Stimulated activated naive CD4-positive, alpha-beta T cell treated with Interleukin-2 at 50 U/mL for 16 hours (primary cell): Measurements from ENCODE around the gene FTSJ3.
"Not testable (repeated sequence)": the region's sequence is repeated elsewhere in the genome, so short reads cannot be mapped to it uniquely, and the experiment has no call there.

Experiments
- DNase-seq: peaks from one replicate; lab custom pipeline; 2025; lab: John Stamatoyannopoulos, UW

FTSJ3 gene

GRCh38 chr17:63826468-63827001 lies 928 bp downstream of the FTSJ3 start:
- DNase-seq: no peak

- no peak for DNase-seq
These were observed 3.1 kb downstream of the FTSJ3 start for GRCh38 chr17:63824362-63824761.

- no peak for DNase-seq
These were observed 3.7 kb downstream of the FTSJ3 start for GRCh38 chr17:63823659-63824331.

- DNase-seq: no peak
These were observed 4.9 kb downstream of the FTSJ3 start for GRCh38 chr17:63822537-63822936.

- no peak for DNase-seq
These were observed 5.7 kb downstream of the FTSJ3 start for GRCh38 chr17:63821804-63822203.

- DNase-seq: no peak
These were observed 6.4 kb downstream of the FTSJ3 start for GRCh38 chr17:63820963-63821561.

GRCh38 chr17:63819585-63820537 lies 7.6 kb downstream of the FTSJ3 start:
- DNase-seq: no peak

GRCh38 chr17:63819131-63819530 lies 8.3 kb downstream of the FTSJ3 start:
- DNase-seq: no peak

- no peak for DNase-seq
These were observed 9.6 kb downstream of the FTSJ3 start for GRCh38 chr17:63817736-63818385.

GRCh38 chr17:63816669-63817068 lies 10.8 kb downstream of the FTSJ3 start:
- no peak for DNase-seq

GRCh38 chr17:63816123-63816522 lies 11.3 kb downstream of the FTSJ3 start:
- DNase-seq: no peak

GRCh38 chr17:63809970-63810369 lies 17.5 kb downstream of the FTSJ3 start:
- no peak for DNase-seq

GRCh38 chr17:63805591-63805990 lies 21.9 kb downstream of the FTSJ3 start:
- DNase-seq: no peak

- DNase-seq: no peak
These were observed 23.1 kb downstream of the FTSJ3 start for GRCh38 chr17:63804328-63804727.

GRCh38 chr17:63800783-63801182 lies 26.7 kb downstream of the FTSJ3 start:
- DNase-seq: no peak

- no peak for DNase-seq
These were observed 28.8 kb downstream of the FTSJ3 start for GRCh38 chr17:63798572-63799106.

GRCh38 chr17:63796375-63796774 lies 31.1 kb downstream of the FTSJ3 start:
- not testable (repeated sequence) for DNase-seq

GRCh38 chr17:63792055-63792729 lies 35.3 kb downstream of the FTSJ3 start:
- DNase-seq: no peak

GRCh38 chr17:63790057-63790456 lies 37.4 kb downstream of the FTSJ3 start:
- DNase-seq: no peak

GRCh38 chr17:63786971-63787711 lies 40.3 kb downstream of the FTSJ3 start:
- no peak for DNase-seq
